Gastrocnemius medialis (tissue), 4 donors: ENCODE measurements around the gene PPFIBP2.

Experiments
- CTCF ChIP-seq, 5 experiments: fragments of 450-650 bp in 3 of 5; fragments of 200-600 bp in 2 of 5; sonication (generic) in 2 of 5; IDR thresholded peaks in 4 of 5; conservative IDR thresholded peaks in 1 of 5; 1 replicate in 4 of 5; 2 replicates in 1 of 5; pipeline ENCODE4 v1.5.1; 2016 to 2019; ENCODE audit warnings: antibody characterized with exemption in 5 of 5, mild to moderate bottlenecking in 3 of 5, moderate library complexity in 3 of 5
- POLR2A ChIP-seq, 2 donors: fragments of 450-650 bp; IDR thresholded peaks; one replicate each; pipeline ENCODE4 v1.6.1; 2017; ENCODE audit warnings: antibody characterized with exemption in 2 of 2, mild to moderate bottlenecking in 2 of 2, moderate library complexity in 2 of 2

- TF ChIP-seq CTCF (IDR thresholded peaks at IDR 0.05 in 4 of 5, conservative IDR thresholded peaks at IDR 0.05 in 1 of 5): no peak
- no peak for TF ChIP-seq POLR2A (IDR thresholded peaks at IDR 0.05)
These were observed 103.2 kb downstream of the PPFIBP2 start for GRCh38 chr11:7617032-7617431.
